CD4-positive, alpha-beta T cell treated with Interferon alpha-2 for 1 hour (primary cell): ENCODE measurements around the gene TFG.
A peak's percentile ranks its signal among the peaks of the same experiment; 100 is the strongest.

Source experiments
- DNase-seq, 2 donors: peaks; one replicate each; pipeline ENCODE4 v3.0.0-alpha.2; 2020 to 2022

TFG gene

DNA sequence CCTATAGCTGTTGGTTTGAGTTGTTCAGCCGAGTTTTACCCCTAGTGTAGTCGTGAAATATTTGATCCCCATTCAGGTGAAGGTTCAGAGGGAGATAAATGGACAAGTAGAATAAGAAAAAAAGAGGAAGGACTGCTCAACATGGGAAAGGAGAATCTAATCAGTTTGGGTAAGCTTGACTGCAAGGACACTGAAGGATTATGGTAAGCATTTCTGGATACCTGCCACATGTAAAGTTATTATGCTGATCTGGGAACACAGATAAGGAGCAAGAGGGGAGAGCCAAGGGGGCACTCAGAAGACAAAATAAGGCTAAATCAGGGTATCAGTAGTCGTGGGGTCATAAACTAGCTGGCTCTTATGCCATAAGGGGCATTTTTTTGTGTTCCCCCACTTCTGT, 49.9 kb downstream of the TFG start:
- no peak for DNase-seq

DNA sequence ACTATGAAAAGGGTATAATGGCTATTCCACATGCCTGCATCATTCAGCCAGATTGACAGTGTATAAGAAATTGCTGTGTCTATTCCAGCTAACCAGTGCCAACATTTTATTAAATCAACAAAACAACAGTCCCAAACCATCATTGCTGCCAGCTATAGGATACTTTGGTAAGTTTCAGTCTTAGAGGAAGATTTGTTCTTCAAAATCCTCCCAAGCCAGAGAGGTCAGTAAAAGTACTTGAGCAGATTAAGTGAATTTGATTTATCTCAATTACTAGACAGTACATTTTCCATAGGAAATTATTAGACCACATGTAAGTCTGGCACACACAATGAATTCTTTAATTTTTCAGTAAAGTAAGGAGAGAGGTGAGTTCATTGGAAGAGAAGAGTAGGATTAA, 50.7 kb downstream of the TFG start:
- no peak for DNase-seq

DNA sequence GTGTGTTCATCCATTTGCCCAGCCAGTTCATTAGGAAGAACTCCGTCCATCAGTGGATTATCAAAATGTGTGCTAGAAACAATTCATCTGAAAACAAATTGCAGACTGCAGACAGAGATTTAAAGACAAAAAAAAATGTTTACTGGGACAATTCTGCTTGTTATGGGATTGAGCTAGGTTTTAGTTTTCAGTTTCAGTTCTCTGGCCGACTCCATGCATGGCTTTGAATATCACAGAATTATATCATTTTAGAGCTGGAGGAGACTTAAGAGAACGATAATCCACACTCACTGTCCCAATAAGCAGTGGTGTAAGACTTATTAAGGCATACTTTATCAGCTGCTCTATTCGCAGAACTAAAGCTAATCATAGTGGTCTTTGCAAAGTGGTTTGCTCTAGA, 51.1 kb downstream of the TFG start:
- DNase-seq = no peak

DNA sequence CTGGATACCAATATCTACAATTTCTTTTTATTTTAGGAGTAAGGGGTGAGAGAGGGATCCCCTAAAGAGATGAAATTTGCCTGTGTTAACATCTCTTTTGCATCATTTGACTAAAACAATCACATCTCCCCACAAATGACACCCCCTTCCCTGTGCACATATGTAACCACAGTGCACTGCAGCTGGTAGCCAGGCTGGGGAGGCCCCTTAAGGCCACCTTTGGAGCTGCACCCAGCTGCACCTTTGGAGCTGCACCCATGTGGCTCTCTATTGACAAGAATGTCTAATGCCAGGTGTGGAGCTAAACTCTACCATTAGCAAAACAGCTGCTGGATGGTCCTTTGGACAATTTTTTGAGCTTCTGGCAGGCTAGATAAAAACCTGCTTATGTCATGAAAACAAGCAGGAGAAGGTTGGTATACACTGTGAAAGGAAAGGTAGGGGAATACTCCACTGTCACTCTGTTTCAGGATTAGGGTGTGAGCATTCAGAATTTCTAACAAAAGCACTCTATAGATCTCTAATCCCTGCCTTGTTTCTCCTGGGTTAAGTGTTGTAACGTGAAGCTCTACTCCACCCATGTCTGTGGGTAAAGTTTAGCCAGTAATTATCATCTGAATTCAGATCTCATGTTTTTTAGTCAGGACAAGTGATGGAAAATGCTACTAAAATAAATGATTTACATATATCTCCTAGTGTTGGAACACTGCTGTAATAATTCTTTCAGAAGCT, 52.1 kb downstream of the TFG start:
- no peak for DNase-seq

DNA sequence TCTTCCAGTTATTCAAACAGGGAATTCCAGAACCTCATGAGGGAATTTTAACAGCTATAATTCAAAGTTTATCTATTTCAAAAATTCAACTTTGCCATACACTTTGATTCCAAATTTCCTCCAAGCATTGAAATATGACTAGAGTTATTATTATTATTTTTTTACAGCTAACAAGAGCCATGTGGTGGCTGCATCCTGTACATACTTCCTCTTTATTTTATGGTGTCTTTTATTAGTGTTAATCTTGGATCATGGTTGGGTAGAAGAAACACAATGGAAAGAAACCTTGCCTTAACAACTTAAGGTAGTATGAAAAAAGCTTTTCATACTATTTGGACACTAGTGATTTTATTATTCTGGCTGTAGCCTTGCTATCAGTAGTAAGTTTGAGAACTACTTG, 52.7 kb downstream of the TFG start:
- DNase-seq = no peak

DNA sequence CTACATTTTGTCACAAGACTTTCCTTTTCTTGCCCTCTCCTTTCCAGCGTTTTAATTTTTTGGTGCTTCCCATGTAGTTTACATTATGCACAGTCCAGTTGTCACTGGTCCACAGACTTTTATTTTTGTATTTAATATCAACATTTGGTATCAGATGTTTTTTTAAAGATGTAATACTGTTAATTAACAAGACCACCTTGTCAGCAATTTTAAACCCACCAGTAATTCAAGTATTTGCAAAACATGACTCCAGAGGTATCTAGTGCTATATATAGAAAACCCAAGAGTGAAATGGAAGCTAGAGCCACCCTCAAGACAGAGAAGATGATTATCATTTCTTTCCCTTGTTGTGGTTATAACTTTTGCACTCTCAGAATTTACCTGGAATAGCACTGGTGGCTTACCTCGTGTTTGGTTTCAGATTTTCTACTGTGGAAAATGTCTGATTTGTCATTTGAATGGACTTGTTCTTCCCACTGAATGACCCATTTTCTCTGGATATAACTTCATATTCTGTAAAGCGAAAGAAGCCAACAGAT, 56.2 kb downstream of the TFG start:
- DNase-seq = no peak

DNA sequence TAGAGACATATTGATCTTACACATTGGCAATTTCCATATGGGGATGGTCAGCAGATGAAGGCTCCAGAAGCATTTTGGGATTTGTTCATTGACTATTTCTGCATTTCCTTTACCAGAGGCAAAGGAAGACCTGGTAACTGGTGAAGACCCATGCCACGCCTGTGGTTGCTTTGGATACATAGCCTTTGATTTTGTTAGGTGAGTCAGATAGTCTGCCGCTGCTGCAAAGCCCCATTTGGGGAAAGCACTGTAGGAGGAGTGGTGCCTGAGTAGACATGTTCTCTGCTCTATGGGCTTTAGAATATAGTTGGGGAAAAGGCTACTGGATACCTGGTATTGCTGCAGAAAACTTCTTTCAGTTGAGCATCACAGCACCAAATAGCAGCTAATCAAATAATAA, 56.8 kb downstream of the TFG start:
- no peak for DNase-seq

DNA sequence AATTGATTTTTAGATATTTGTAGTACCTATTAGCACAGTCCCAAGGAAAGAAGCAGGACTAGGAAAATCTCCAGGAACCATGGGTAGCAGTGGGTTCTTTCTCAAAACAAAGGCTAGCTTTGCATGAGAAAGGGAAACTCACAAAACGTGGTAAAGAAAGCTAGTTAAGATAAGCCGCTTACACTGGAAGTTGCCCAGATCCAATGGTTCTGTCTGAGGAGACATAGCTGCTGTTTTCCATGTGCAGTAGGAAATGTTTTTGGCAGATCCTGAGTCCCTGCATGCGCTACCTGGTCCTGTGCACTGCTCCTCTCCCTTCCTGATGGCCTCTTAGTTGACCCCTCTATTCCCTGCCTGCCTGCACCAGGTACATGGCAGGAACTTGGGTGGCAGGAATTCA, 60.4 kb downstream of the TFG start:
- no peak for DNase-seq

DNA sequence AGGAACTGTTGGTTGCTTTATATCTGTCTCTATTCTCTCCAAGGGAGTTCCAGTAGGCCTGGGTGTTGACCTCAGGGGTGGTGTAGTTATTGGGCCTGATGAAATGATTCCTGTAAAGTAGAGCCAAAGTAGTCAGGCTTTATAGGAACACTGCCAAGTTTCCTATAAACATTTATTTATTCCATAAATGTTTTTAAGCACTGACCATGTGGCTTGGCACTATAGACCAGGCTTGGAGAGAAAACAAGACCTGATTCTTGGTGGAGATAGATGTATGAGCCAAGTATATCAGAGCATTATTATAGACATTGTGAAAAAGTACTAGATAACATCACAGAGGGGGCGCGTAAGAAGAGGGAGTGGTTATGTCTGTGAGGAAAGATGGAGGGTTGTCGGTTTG, 65.9 kb downstream of the TFG start:
- no peak for DNase-seq

DNA sequence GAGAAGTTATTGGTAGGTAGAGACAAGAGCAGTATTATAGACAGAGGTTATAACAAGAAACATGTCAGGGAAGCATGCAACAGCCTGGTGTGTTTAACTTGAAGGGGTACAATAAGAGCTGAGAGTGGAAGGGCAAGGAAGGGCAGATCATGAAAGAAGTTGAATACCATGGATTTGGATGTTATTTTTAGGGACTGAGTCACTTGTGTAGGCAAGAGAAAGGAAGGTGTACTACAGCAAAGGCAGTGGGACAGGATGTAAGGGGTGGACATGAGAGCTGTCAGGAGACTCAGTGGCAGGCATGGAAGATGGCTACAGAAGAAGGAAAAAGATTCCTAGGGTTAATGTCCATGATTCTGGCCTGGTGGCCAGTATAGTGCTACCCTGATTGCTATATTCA, 66.4 kb downstream of the TFG start:
- no peak for DNase-seq

DNA sequence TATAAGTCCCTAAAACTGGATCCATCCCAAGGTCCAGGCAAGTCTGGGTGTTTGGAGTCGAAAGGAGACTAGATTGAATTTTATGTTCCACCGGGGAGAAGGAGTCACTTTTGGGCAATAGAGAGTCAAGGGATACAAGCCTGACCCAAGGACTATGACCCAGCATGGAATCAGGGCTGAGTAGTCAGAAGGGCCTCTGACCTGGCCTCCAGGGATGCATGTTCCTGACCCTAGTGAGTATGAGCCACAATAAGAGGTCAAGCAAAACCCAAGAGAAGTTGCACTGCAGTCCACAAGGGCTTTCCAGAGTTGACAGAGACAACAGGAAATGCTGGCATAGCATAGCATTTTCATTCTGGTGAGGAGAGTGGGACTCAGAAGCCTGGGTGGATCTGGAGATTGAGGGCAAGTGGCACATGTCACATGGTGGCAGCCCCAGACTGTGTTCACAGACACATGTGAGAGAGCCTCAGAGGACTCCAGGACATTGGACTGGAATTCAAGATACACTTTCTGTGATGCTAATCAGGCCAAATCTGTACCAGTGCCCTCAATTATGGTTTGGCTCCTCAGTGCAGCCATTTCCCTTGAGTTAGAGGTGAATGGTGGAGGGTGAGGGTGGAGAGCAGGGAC, 66.9 kb downstream of the TFG start:
- no peak for DNase-seq

DNA sequence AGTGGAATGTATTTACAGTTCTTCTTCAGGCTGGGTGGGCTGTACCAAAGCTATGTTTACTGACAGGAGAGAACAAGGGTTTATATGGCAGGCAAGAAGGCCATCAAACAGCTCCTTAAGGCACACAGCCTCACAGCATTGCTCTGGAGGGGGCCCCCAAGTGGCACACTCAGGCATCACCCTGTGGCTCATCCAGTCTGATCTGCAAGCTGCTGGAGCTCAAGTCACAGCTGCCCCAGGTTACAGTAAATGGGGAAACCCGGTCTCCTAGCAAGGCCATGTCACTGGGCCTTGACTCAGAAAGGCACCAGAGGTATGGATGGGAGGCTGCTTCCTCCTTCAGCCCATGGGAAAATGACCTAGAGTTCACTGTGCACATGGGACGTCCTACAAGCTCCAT, 67.5 kb downstream of the TFG start:
- DNase-seq = no peak

DNA sequence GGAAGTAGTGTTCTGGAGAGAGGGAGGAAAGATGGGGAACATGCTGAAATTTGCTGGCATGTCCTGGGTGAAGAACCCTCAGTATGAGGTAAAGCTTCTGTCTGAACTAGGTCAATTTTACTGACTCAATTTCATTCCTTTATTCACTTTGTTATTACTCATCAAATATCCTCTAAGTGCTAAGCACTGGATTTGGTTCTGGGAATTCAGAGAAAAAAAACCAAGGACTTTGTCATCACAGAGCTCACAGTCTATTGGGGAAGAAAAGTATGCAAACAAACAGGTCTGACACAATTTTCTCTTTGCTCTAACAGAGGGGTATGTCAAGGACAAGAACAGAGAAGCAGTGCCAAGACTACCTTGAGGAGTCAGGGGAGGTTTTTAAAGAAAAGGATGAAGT, 68.0 kb downstream of the TFG start:
- DNase-seq = no peak

DNA sequence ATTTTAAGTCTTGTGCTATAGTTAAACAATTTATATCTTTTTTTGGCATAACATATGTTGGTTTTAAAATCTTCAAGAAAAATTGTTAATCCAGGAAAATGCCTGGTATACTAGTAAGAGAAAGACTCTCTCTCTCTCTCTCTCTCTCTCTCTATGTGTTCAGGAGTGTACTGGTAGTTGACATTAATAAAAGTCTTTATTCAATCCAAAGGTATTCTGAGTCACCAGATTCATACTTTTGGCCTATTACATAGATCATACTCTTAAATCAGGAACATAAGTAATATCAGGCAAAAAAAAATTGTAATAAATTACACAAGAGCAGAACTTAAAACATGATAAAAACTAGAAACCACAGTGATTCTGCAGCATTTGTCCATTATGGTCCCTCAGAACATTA, 70.2 kb downstream of the TFG start:
- no peak for DNase-seq

DNA sequence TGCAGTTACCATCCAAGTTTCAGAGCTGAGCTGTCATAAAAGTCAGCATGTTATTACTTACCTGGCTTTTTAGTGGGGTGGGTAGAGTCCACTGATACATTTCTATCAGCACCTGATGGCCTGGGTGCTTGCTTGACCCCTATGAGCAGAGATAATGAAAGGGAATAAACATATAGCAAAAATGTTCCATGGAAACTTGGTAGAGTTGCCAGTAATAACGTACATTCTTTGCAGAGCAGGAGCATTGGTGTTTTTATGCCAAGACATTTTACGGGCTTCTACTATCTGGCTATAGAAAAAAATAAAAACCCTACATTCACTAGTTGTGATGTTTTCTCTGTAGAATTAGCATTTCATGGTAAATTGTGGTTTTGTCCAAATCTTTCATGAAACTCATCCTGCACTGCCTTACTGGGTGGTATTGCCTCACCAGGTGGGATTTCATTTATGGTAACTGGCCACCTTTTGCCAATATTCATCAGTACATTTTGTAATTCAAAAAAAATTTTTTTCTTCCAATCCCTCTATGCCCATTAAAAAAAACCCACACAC, 70.9 kb downstream of the TFG start:
- no peak for DNase-seq

DNA sequence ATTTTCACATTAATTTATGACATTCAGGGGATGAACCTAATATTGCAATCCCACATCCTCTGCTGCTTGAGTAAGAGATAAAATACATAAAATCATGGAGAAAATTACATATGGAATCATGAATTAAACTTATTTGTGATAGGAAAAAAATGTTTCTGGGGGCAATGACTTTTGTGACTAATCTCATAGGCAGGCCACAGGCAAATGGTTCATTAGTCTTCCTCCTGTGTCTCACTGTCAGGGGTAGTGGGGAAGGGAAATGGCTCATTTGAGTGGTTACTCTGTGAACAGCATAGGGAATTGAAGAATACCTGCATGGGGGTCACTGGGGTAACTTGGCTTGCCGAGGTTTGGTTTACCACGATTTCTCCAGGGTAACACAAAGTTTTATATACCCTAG, 72.0 kb downstream of the TFG start:
- no peak for DNase-seq

DNA sequence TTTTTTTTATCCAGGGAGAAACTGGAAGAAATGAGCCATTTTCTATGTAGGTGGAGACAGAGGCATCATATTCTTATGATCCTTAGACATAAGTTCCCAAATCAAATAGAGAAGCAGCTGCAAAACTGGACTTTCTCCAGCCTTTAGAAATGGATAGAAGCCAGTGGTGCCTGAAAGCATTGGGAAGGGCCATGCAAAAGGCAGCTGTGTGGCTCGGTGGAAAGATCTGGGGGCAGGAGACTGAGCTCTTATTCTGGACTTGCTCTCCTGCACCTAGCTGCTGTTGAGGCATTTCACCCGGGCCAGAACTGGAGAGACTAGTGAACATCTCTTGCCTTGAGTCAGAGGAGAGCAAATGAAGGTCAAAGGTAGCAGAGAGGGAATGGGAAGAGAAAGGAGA, 73.1 kb downstream of the TFG start:
- no peak for DNase-seq

DNA sequence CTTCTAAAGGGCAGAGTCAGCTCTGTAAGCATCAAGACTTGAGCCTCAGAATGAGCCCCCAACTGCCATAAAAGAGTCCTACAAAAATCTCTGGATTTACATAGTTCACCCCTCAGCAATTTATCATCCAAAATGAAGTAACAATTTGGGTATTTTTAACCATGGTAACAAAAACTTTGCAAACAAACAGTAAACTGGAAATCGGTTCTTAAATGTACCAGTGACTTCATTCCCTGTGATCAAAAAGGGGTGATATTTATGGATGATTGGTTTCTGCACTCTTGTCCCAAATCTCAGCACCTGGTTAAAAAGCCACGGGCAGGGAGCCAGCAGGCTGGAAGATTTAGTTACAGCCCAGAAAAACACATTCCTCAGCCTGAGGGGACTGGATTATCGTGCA, 73.6 kb downstream of the TFG start:
- DNase-seq = no peak

DNA sequence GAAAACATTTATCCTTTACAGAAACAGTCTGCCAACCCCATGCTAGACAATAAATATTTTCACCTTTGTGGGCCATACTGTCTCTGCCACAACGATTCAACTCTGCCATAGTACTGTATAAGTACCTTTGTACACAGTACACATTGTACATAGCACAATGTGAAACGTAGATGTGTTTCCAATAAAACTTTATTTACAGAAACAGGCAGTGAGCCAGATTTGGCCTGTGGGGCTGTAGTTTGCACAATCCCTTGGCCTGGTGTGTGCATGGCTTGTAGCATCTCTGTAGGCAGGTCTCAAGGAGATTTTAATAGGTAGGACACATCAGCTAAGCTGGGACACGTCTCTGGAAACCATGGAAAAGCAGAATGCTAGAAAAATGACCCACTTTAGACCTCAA, 74.3 kb downstream of the TFG start:
- DNase-seq = no peak

DNA sequence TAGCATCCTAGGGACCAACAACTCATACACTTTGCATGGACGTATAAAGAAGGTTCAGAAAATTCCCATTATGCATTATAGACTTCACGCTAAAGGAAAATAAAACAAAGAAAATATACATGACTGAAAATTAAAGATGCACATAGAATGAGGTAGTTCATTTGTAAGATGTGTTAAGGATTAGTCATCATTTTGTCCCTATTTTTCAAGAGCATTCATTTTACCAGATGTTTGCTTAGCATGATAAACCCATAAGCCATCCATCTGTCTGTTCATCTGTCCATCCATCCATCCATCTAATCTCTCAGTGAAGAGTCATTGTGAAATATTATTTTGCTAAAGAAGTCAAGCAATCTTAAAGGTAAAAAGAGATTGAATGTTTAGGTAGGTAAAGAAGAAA, 80.3 kb downstream of the TFG start:
- DNase-seq = no peak

DNA sequence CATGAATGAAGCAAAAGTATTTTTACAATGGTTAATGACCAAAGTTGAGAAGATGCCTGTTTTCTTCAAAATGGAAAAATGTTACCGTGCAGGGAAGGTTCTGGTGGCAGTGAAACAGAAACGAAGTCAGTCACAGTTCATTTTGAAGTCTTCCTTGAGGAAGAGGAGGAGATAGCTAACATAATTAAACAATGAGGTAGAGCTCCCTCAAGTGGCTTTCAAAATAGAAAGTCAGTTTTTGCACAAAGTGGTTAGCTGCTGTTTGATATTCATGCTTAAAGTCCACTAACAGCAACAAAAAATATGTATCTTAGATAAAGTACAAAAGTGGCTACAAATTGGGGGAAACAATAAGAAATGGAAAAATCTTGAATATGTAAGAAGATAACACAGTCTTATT, 87.3 kb downstream of the TFG start:
- DNase-seq = peak in 1 of 2 donors; percentile 11

DNA sequence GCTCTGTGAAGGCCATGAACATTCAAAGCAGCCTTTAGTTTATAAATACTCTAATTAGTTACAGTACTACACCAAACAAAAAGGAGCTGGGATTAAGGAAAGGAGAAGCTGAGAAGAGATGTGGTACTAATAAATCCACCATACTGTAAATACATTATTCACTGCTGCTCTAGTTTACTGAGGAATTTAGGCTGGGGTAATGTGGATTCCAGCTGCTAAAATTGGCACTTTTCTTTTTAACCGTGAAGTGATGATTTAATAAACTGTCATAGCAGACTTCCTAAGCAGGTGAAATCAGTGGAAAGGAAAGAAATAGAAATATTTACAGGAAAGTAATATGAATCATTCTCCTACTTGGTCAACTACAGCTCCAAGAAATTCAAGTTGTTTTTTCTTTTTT, 88.7 kb downstream of the TFG start:
- no peak for DNase-seq
